B cell (primary cell): Measurements from ENCODE around the gene MAP3K2.

Source experiments
- CTCF ChIP-seq: fragments of 200-600 bp; IDR thresholded peaks from one replicate; pipeline ENCODE4 v1.8.0; 2022; ENCODE audit warnings: antibody characterized with exemption, mild to moderate bottlenecking
- EZH2 ChIP-seq: IDR thresholded peaks from 2 replicates; pipeline ENCODE4 v1.6.1; 2012; ENCODE audit warnings: borderline replicate concordance, low read depth, mild to moderate bottlenecking, moderate library complexity, low read length; ENCODE audit not compliant: insufficient read depth, poor library complexity, severe bottlenecking

- TF ChIP-seq CTCF (no peak), EZH2 (no peak)
Observed at GRCh38 chr2:127413782-127414637, 26.2 kb upstream of the MAP3K2 start.
